H1 (cell line): Measurements from ENCODE around the gene SBNO2. TPM values are rescaled to one million over a fixed set of nuclear protein-coding genes. Genes with fewer than 3 reads are reported as not detected.

ENCODE experiments used
- CTCF ChIA-PET: fragments of 300-600 bp; sonication (Branson Sonifier 250); formaldehyde crosslinking; loops from one replicate; lab custom pipeline; 2021; ENCODE audit not compliant: partially characterized antibody; lab: Charles Lee
- POLR2A ChIA-PET: fragments of 300-600 bp; sonication (Branson Sonifier 250); formaldehyde crosslinking; loops from one replicate; lab custom pipeline; 2021; ENCODE audit warnings: inconsistent platforms; ENCODE audit not compliant: partially characterized antibody; lab: Charles Lee
- DNase-seq, 2 experiments: peaks; one replicate each; pipeline versions ENCODE4 v3.0.0 to v3.0.0-alpha.2; 2010 to 2022; ENCODE audit warnings: low spot score in 2 of 2, low read depth in 1 of 2, mixed read lengths in 1 of 2
- FAIRE-seq: peaks from 2 replicates; lab custom pipeline; 2011; peaks lifted over from hg19 to GRCh38; lab: Jason Lieb, UNC
- H2AFZ ChIP-seq: 2 replicates; pipeline ENCODE4 v1.8.1; 2012; ENCODE audit warnings: low read length, inconsistent platforms
- H2AK5ac ChIP-seq: 2 replicates; pipeline ENCODE4 v1.6.1; 2013; ENCODE audit warnings: low read depth, low read length
- H2BK120ac ChIP-seq: replicated peaks from 2 replicates; pipeline ENCODE3; 2013; ENCODE audit warnings: low read depth, low read length, inconsistent platforms
- H2BK12ac ChIP-seq: 2 replicates; pipeline ENCODE4 v1.6.1; 2013; ENCODE audit warnings: low read depth, low read length
- H2BK15ac ChIP-seq: 2 replicates; pipeline ENCODE4 v1.6.1; 2013; ENCODE audit warnings: low read length
- H2BK20ac ChIP-seq: 2 replicates; pipeline ENCODE4 v1.6.1; 2013; ENCODE audit warnings: low read length
- H2BK5ac ChIP-seq: 2 replicates; pipeline ENCODE4 v1.6.1; 2013; ENCODE audit warnings: low read depth, low read length
- H3K14ac ChIP-seq: 2 replicates; pipeline ENCODE4 v1.6.1; 2013; ENCODE audit warnings: inconsistent platforms; ENCODE audit not compliant: insufficient read length
- H3K18ac ChIP-seq: 2 replicates; pipeline ENCODE4 v1.6.1; 2013; ENCODE audit warnings: low read length; ENCODE audit errors: extremely low read depth
- H3K23ac ChIP-seq: 2 replicates; pipeline ENCODE4 v1.6.1; 2013; ENCODE audit warnings: inconsistent platforms; ENCODE audit not compliant: insufficient read length
- H3K23me2 ChIP-seq: 2 replicates; pipeline ENCODE4 v1.6.1; 2013; ENCODE audit warnings: low read depth, low read length
- H3K27ac ChIP-seq: 2 replicates; pipeline ENCODE4 v1.6.1; 2011; ENCODE audit warnings: low read depth, low read length, inconsistent platforms
- H3K27me3 ChIP-seq, 4 experiments: replicated peaks in 1 of 4; 1 replicate in 1 of 4; 2 replicates in 3 of 4; pipeline versions ENCODE4 v1.6.1 to v1.8.1; 2011 to 2013; ENCODE audit warnings: low read length in 3 of 4, mild to moderate bottlenecking in 3 of 4, inconsistent platforms in 2 of 4, mixed read lengths in 2 of 4, moderate library complexity in 1 of 4; ENCODE audit not compliant: control insufficient read depth in 3 of 4, insufficient read depth in 3 of 4; ENCODE audit errors: extremely low read depth in 1 of 4
- H3K36me3 ChIP-seq, 4 experiments: 2 replicates each; pipeline versions ENCODE4 v1.6.1 to v1.8.1; 2011 to 2013; ENCODE audit warnings: mild to moderate bottlenecking in 4 of 4, low read length in 3 of 4, moderate library complexity in 2 of 4, control low read depth in 1 of 4, inconsistent platforms in 1 of 4; ENCODE audit not compliant: insufficient read depth in 4 of 4, control insufficient read depth in 2 of 4
- H3K4ac ChIP-seq: replicated peaks from 2 replicates; pipeline ENCODE3; 2013; ENCODE audit warnings: low read length, low read depth, mixed read lengths, inconsistent platforms; ENCODE audit not compliant: insufficient read length
- H3K4me1 ChIP-seq, 4 experiments: replicated peaks in 1 of 4; 1 replicate in 1 of 4; 2 replicates in 3 of 4; pipeline versions ENCODE4 v1.6.1 to v1.8.1; 2011 to 2013; ENCODE audit warnings: low read length in 3 of 4, inconsistent platforms in 2 of 4, mixed read lengths in 1 of 4; ENCODE audit not compliant: insufficient read depth in 4 of 4, control insufficient read depth in 3 of 4
- H3K4me2 ChIP-seq, 2 experiments: 2 replicates each; pipeline versions ENCODE4 v1.6.1 to v1.8.1; 2011 to 2013; ENCODE audit warnings: low read depth in 2 of 2, low read length in 2 of 2, control low read depth in 1 of 2, inconsistent platforms in 1 of 2, mild to moderate bottlenecking in 1 of 2; ENCODE audit not compliant: insufficient read depth in 1 of 2
- H3K4me3 ChIP-seq, 4 experiments: fragments of 200-600, 300-600 bp in 1 of 4; sonication (generic), shearing (Covaris generic), sonication (Bioruptor Twin) in 1 of 4; 2 replicates each; pipeline versions ENCODE4 v1.5.1 to v1.8.1; 2011 to 2016; ENCODE audit warnings: low read length in 4 of 4, low read depth in 3 of 4, control low read depth in 2 of 4, inconsistent platforms in 2 of 4, mild to moderate bottlenecking in 2 of 4, mixed read lengths in 1 of 4, moderate library complexity in 1 of 4; ENCODE audit not compliant: insufficient read depth in 2 of 4; ENCODE audit errors: extremely low read depth in 1 of 4
- H3K56ac ChIP-seq: replicated peaks from 2 replicates; pipeline ENCODE3; 2013; ENCODE audit warnings: low read depth, mild to moderate bottlenecking, mixed read lengths, low read length, inconsistent platforms; ENCODE audit not compliant: insufficient read length
- H3K79me1 ChIP-seq: 2 replicates; pipeline ENCODE4 v1.6.1; 2013; ENCODE audit warnings: low read depth, low read length, control low read depth
- H3K79me2 ChIP-seq, 2 experiments: 2 replicates each; pipeline versions ENCODE4 v1.6.1 to v1.8.1; 2012 to 2013; ENCODE audit warnings: low read length in 2 of 2, mild to moderate bottlenecking in 2 of 2, inconsistent platforms in 1 of 2; ENCODE audit not compliant: insufficient read depth in 2 of 2, control insufficient read depth in 1 of 2
- H3K9ac ChIP-seq, 4 experiments: replicated peaks in 1 of 4; 1 replicate in 1 of 4; 2 replicates in 3 of 4; pipeline versions ENCODE4 v1.6.1 to v1.8.1; 2011 to 2013; ENCODE audit warnings: low read depth in 3 of 4, low read length in 3 of 4, control low read depth in 2 of 4, mild to moderate bottlenecking in 2 of 4, moderate library complexity in 2 of 4, inconsistent platforms in 1 of 4; ENCODE audit errors: extremely low read depth in 1 of 4
- H3K9me3 ChIP-seq, 2 experiments: 2 replicates each; pipeline versions ENCODE4 v1.6.1 to v1.8.1; 2012 to 2013; ENCODE audit warnings: mild to moderate bottlenecking in 2 of 2, moderate library complexity in 2 of 2, control low read depth in 1 of 2, inconsistent platforms in 1 of 2, low read depth in 1 of 2, low read length in 1 of 2, mixed read lengths in 1 of 2; ENCODE audit not compliant: insufficient read depth in 2 of 2
- H4K20me1 ChIP-seq, 2 experiments: replicated peaks in 1 of 2; 2 replicates each; pipeline versions ENCODE3 to v1.8.1; 2011 to 2013; ENCODE audit warnings: inconsistent platforms in 2 of 2, low read length in 2 of 2, mild to moderate bottlenecking in 1 of 2; ENCODE audit not compliant: insufficient read depth in 2 of 2, control insufficient read depth in 1 of 2
- H4K5ac ChIP-seq: 2 replicates; pipeline ENCODE4 v1.6.1; 2013; ENCODE audit warnings: low read length, low read depth, mixed read lengths, inconsistent platforms; ENCODE audit not compliant: insufficient read length
- H4K8ac ChIP-seq: 2 replicates; pipeline ENCODE4 v1.8.0; 2013; ENCODE audit warnings: mild to moderate bottlenecking, moderate library complexity, low read length, inconsistent platforms; ENCODE audit not compliant: insufficient read depth; ENCODE audit errors: extremely low read depth
- H4K91ac ChIP-seq: replicated peaks from 2 replicates; pipeline ENCODE3; 2013; ENCODE audit warnings: low read length, mixed read lengths, inconsistent platforms; ENCODE audit not compliant: insufficient read length
- CBX5 ChIP-seq: fragments of 300-800, 300-1000 bp; sonication (generic); IDR thresholded peaks from 2 replicates; pipeline ENCODE4 v1.7.1; 2016; ENCODE audit warnings: antibody characterized with exemption, low read length, low read depth
- E2F6 ChIP-seq: IDR thresholded peaks from 2 replicates; pipeline ENCODE4 v1.6.1; 2012; ENCODE audit warnings: inconsistent platforms
- KDM5A ChIP-seq: fragments of 200-600 bp; IDR thresholded peaks from 2 replicates; pipeline ENCODE4 v1.7.1; 2012; ENCODE audit warnings: mild to moderate bottlenecking, low read length, inconsistent platforms, mixed read lengths
- TEAD4 ChIP-seq: IDR thresholded peaks from 2 replicates; pipeline ENCODE4 v1.6.1; 2012; ENCODE audit warnings: low read depth, low read length, inconsistent platforms, mixed read lengths
- WGBS, 2 experiments: shearing (Covaris generic) in 1 of 2; methylation state at CpG; one replicate each; pipeline versions ENCODE4 v1.1.6 to v1.1.7; 2013 to 2015; ENCODE audit warnings: low lambda C conversion rate in 2 of 2, mixed read lengths in 2 of 2, inconsistent platforms in 1 of 2, low coverage in 1 of 2, missing lambda C conversion rate in 1 of 2; ENCODE audit not compliant: insufficient replicate concordance in 2 of 2, insufficient coverage in 1 of 2, insufficient read length in 1 of 2; ENCODE audit errors: extremely low coverage in 1 of 2, missing lambda C conversion rate in 1 of 2; 5-methylcytosine and 5-hydroxymethylcytosine counted together
- polyA plus RNA-seq, 7 experiments: library from polyadenylated mRNA; depleted of rRNA in 3 of 7; stranded (reverse) in 5 of 7; unstranded in 2 of 7; fragments of >200 nt in 5 of 7; fragments of 200-250 nt in 2 of 7; gene quantifications; 1 replicate in 5 of 7; 2 replicates in 1 of 7; 4 replicates in 1 of 7; pipeline versions ENCODE4 v1.2.1 to v1.2.3, GENCODE V29; 2011 to 2013; ENCODE audit warnings: missing spikeins in 2 of 7, mixed read lengths in 2 of 7
- total RNA-seq: library from RNA; stranded (reverse); fragmentation: NEBNext Ultra II Directional; extraction: Animal tissue kit (Norgen Biotek cat#: 25700); gene quantifications from 2 replicates; pipeline ENCODE4 v1.2.1, GENCODE V29; 2021

The SBNO2 gene
- total and polyA plus RNA-seq, 2 of the 8 experiments (the other 6 are each of a cell fraction or from before 2014, with no cell fraction given), result 12.2 to 31.4 TPM

GRCh38 chr19:1121395-1121794 lies 52.7 kb downstream of the SBNO2 start:
- H2AK5ac ChIP-seq, result no peak overlapping the region
- H3K79me2 ChIP-seq, result no peaks in the 10 kb centered on the region
- no peak overlapping the region for H4K91ac ChIP-seq
- H3K27ac ChIP-seq, result no peak overlapping the region
- no peak for TF ChIP-seq TEAD4
- TF ChIP-seq CBX5, result no peak
- TF ChIP-seq KDM5A, result no peak
- TF ChIP-seq E2F6, result no peak
- TF ChIP-seq, all 59 proteins: peak for 0
- H2BK5ac ChIP-seq, result no peak overlapping the region
- peaks cover 0 to 4% (median 2%) of the 10 kb centered on the region in 4 experiments; a peak in 3 of 7 replicates for H3K4me1 ChIP-seq
- H2BK120ac ChIP-seq, result no peak overlapping the region
- H4K20me1 ChIP-seq, result peaks cover 0 to 1% of the 10 kb centered on the region in 2 experiments
- H3K56ac ChIP-seq, result no peak overlapping the region
- no peak overlapping the region for H3K9ac ChIP-seq
- ChIA-PET POLR2A (interaction anchor here (1.6 to 1.8 kb wide), 2 partner anchors 47 to 137 kb away, joined by 3 to 5 read pairs; no protein-coding TSS in a partner anchor), CTCF (interaction anchor here (0.9 to 1.3 kb wide), 2 partner anchors 8 to 9 kb away, joined by 3 read pairs; no protein-coding TSS in a partner anchor)
- 95% methylated on average over 10 of the region's 10 CpGs; no CpG with 5 or more reads in 1 of the 2 experiments for WGBS, 2 experiments
- no peak overlapping the region for H2BK20ac ChIP-seq
- FAIRE-seq (no peak), DNase-seq (no peak)
- no peak overlapping the region for H3K4ac ChIP-seq
- H2BK12ac ChIP-seq, result no peak overlapping the region
- no peak overlapping the region for H2BK15ac ChIP-seq
- no peak overlapping the region for H2AFZ ChIP-seq
- no peak overlapping the region for H4K8ac ChIP-seq
- H3K23me2 ChIP-seq, result no peaks in the 10 kb centered on the region
- H3K23ac ChIP-seq, result no peak overlapping the region
- no peak overlapping the region for H3K4me2 ChIP-seq
- no peaks in the 10 kb centered on the region for H3K9me3 ChIP-seq
- H3K79me1 ChIP-seq, result no peaks in the 10 kb centered on the region
- H3K18ac ChIP-seq, result no peak overlapping the region
- no peak overlapping the region for H3K14ac ChIP-seq
- H3K27me3 ChIP-seq, result no peaks in the 10 kb centered on the region
- no peak overlapping the region for H3K4me3 ChIP-seq
- no peak overlapping the region for H4K5ac ChIP-seq
- H3K36me3 ChIP-seq, result peaks cover 0 to 54% (median 6%) of the 10 kb centered on the region in 4 experiments; a peak in 4 of 8 replicates
